ENCODE data around the gene CAP2. TPM values are rescaled to one million over a fixed set of nuclear protein-coding genes. Genes with fewer than 3 reads are reported as not detected.
A peak's percentile ranks its signal among the peaks of the same experiment; 100 is the strongest.

The CAP2 gene
- total RNA-seq, 1 donor from 2014 or later: 21.8 TPM

- Mint-ChIP-seq H3K36me3 (ENCODE audit: low read depth) (peaks cover 23% of the 10 kb centered on the region), H3K27me3 (ENCODE audit: low read depth) (no peaks in the 10 kb centered on the region), H3K4me1 (peaks cover 5% of the 10 kb centered on the region), H3K27ac (ENCODE audit: unreplicated experiment) (no peak overlapping the region), H3K9me3 (no peaks in the 10 kb centered on the region), H3K4me3 (no peak overlapping the region)
- DNase-seq (ENCODE audit: low read depth, low spot score): no peak
- no peak for TF ChIP-seq CTCF (conservative IDR thresholded peaks at IDR 0.05)
Measured at GRCh38 chr6:17470202-17470937, 77.0 kb downstream of the CAP2 start.

- peaks cover 19% of the 10 kb centered on the region for H3K36me3 Mint-ChIP-seq (ENCODE audit: low read depth)
- H3K4me1 Mint-ChIP-seq: peaks cover 5% of the 10 kb centered on the region
- H3K9me3 Mint-ChIP-seq: no peaks in the 10 kb centered on the region
- no peaks in the 10 kb centered on the region for H3K27me3 Mint-ChIP-seq (ENCODE audit: low read depth)
- H3K27ac Mint-ChIP-seq (ENCODE audit: unreplicated experiment): no peak overlapping the region
- no peak overlapping the region for H3K4me3 Mint-ChIP-seq
- TF ChIP-seq CTCF (conservative IDR thresholded peaks at IDR 0.05): no peak
- no peak for DNase-seq (ENCODE audit: low read depth, low spot score)
Measured at GRCh38 chr6:17470938-17471327, 77.5 kb downstream of the CAP2 start.

- TF ChIP-seq CTCF (conservative IDR thresholded peaks at IDR 0.05): no peak
- Mint-ChIP-seq H3K9me3 (no peaks in the 10 kb centered on the region), H3K36me3 (ENCODE audit: low read depth) (peaks cover 18% of the 10 kb centered on the region), H3K27ac (ENCODE audit: unreplicated experiment) (peak overlapping the region; percentile 45), H3K27me3 (ENCODE audit: low read depth) (no peaks in the 10 kb centered on the region), H3K4me3 (no peak overlapping the region), H3K4me1 (peaks cover 5% of the 10 kb centered on the region)
- no peak for DNase-seq (ENCODE audit: low read depth, low spot score)
Measured at GRCh38 chr6:17472653-17473183, 79.3 kb downstream of the CAP2 start.

GRCh38 chr6:17473554-17473953 is 80.2 kb downstream of the CAP2 start:
- no peak for TF ChIP-seq CTCF (conservative IDR thresholded peaks at IDR 0.05)
- no peaks in the 10 kb centered on the region for H3K9me3 Mint-ChIP-seq
- H3K36me3 Mint-ChIP-seq (ENCODE audit: low read depth): peaks cover 11% of the 10 kb centered on the region
- H3K27ac Mint-ChIP-seq (ENCODE audit: unreplicated experiment): no peak overlapping the region
- no peak for DNase-seq (ENCODE audit: low read depth, low spot score)
- H3K27me3 Mint-ChIP-seq (ENCODE audit: low read depth): no peaks in the 10 kb centered on the region
- no peak overlapping the region for H3K4me3 Mint-ChIP-seq
- H3K4me1 Mint-ChIP-seq: no peaks in the 10 kb centered on the region

GRCh38 chr6:17474289-17474688 is 80.9 kb downstream of the CAP2 start:
- Mint-ChIP-seq H3K9me3 (no peaks in the 10 kb centered on the region), H3K4me3 (no peak overlapping the region), H3K27me3 (ENCODE audit: low read depth) (no peaks in the 10 kb centered on the region), H3K27ac (ENCODE audit: unreplicated experiment) (no peak overlapping the region), H3K4me1 (no peaks in the 10 kb centered on the region), H3K36me3 (ENCODE audit: low read depth) (peaks cover 7% of the 10 kb centered on the region)
- TF ChIP-seq CTCF (conservative IDR thresholded peaks at IDR 0.05): no peak
- DNase-seq (ENCODE audit: low read depth, low spot score): no peak

All from neural crest cell (in vitro differentiated cells).